Raji (cell line): Measurements from ENCODE around the gene PPP1R12A.

ENCODE experiments used
- POLR2A ChIP-seq: IDR thresholded peaks from 2 replicates; pipeline ENCODE4 v1.6.1; 2011; ENCODE audit warnings: low read depth, low read length, control low read depth; ENCODE audit not compliant: insufficient read depth

The PPP1R12A gene

GRCh38 chr12:79944565-79944964 is 9.7 kb upstream of the PPP1R12A start:
- TF ChIP-seq POLR2A: no peak

DNA sequence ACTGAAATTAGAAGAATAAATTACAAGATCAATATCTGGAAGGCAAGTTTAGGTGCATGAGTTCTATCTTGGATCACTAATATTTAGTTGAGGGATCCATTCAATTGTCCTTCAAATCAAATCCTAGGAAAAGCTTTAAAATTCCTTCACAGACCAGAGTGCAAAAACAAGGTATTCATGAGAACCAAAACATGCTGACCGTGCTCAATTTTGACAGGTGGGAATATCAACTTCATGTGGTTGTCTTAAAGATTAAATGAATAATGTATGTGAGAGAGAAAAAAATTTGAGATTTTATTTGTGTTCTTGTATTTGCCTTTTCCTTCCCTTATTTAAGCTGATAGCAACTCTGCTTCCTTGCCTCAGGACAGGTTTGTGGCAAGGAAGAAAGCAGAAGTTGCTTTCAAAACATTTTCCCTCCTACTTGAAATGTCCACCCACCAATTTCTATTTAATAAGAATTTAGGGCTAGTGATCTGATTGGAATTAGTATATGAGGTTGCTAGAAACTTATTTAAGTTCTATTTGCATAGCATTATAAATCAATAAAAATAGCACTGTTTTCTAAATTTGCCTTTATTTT is 4.9 kb upstream of the PPP1R12A start:
- no peak for TF ChIP-seq POLR2A

GRCh38 chr12:79938843-79939242 is 3.9 kb upstream of the PPP1R12A start:
- TF ChIP-seq POLR2A: no peak

GRCh38 chr12:79936670-79937069 is 1.8 kb upstream of the PPP1R12A start:
- no peak for TF ChIP-seq POLR2A

GRCh38 chr12:79935624-79936345 is 888 bp upstream of the PPP1R12A start:
- no peak for TF ChIP-seq POLR2A

DNA sequence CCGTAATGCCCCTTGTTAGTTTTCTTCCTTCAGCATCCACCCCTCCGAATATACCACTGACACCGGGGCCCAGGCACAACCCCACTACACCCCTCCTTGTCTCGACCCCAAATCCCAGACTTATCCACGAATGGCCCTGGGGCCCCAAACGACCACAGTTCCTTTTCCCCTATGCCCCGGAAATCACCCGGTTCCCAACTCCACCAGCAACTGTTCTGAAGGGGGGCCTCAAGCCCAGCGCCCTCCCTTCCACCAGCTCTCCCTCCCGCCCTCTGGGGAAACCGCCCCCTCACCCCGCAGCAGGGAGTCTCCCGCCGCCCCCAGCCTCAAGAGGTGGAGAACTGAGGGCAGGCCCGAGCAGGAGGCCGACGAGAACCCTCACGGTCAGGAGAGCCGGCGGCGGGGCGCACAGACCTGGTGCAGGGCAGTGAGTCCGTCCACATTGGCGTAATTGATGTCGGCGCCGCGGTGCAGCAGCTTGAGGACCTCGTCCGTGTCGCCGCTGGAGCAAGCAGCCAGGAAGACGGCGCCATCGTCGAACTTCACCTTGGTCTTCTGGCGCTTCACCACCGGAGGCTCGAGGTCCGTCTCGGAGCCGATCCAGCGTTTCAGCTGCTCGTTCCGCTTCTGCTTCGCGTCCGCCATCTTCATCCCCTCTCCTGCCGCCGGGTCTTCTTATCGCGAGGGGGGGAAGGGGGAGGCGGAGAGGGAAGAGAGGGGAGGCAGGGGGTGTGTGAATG is 446 bp downstream of the PPP1R12A start:
- TF ChIP-seq POLR2A: no peak

DNA sequence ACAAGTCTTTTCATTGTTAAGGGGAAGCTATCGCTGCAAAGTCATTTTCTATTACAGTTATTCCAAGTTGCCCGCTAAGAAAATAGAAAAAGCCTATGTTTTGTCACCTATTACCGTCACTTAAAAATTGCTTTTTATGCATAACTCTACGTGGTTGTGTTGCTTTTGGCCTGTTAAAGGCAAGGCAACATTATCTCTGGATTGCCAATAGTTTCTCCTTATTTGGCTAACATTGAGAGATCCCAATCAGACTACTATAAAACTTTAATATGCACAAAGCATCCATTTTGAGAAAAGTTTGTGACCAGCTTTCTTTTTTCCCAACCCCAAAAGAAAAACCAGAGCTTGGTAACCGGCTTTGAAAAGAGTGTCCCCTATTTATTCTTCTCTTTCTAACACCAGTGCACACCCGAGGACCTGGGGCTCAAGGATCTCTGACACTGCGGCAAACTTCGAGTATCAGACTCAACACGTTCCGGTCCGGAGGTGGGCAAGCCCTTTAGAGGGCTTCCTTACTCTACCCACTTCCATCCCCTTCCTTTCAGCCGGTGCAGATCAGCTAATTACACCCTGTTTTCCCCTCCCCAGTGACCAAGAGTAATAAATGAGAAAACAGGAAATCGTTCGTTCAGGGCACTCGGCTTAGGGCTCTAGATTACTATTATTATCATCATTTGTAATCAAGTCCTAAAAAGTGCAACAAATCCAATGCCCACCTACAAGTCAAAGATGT is 1.2 kb downstream of the PPP1R12A start:
- no peak; the same call in 1 of the 2 replicates for TF ChIP-seq POLR2A

- no peak for TF ChIP-seq POLR2A
Measured at GRCh38 chr12:79933043-79933442, 1.9 kb downstream of the PPP1R12A start.

DNA sequence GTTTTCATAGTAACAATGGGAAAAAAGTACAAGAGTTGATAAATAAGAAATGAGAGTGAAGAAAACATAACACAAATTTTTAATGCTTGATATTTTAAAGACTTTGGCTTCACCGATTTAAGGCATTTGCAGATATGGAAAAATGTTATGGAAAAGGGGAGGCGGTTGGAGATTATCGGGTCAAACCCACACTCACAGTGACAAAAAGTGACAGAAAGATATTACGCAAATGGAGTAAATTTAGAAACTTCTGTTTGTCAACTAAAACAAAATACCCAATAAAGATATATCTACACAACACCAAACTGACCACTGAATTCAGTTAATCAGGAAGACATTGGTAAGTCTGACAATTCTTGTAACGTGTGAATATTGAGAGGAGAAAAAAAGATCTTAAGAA is 2.5 kb downstream of the PPP1R12A start:
- no peak for TF ChIP-seq POLR2A

GRCh38 chr12:79929065-79929464 is 5.8 kb downstream of the PPP1R12A start:
- no peak for TF ChIP-seq POLR2A

DNA sequence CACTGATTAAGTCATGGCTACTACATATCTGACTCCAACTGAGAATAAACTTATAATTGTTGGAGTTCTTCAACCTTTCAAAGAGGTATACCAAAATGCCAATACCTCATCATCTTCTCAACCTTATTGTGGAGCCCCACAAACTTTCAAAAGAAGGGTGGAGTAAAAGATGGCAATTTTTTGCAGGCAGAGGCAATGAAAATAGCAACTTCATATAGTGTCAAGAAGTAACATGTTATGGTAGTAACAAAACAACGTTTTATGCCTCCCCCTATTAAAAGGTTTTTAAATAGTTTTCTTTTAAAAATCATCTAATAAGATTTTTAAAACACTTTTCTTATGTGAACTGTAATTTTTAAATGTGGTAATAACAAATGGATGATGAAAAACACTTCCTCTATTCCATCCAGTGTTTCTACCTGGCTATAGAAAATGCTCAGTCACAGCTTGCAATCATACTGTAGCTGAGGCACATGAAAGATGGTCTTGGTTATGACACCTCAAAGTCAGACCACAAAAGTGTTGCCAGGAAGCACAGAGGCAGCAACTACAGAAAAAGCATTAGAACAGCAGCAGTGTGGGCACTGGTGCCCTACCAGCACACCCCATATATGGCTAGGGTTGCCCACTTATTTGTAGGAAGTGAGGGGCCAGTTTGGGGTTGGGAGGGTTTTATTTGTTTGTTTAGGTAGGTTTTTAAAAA is 7.0 kb downstream of the PPP1R12A start:
- no peak for TF ChIP-seq POLR2A

DNA sequence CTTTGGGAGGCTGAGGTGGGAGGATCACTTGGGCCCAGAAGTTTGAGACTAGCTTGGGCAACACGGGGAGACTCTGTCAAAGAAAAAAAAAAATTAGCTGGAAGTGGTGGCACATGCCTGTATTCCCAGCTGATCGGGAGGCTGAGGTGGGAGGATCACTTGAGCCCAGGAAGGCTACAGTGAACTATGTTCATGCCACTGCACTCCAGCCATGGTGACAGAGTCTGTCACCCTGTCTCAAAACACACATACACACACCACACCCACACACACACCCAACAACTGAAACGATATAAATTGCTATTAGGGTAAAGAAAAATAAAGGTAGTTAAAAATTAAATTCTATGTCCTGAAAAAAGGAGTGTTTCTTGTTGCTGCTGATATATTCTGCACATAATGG is 7.9 kb downstream of the PPP1R12A start:
- TF ChIP-seq POLR2A: no peak

DNA sequence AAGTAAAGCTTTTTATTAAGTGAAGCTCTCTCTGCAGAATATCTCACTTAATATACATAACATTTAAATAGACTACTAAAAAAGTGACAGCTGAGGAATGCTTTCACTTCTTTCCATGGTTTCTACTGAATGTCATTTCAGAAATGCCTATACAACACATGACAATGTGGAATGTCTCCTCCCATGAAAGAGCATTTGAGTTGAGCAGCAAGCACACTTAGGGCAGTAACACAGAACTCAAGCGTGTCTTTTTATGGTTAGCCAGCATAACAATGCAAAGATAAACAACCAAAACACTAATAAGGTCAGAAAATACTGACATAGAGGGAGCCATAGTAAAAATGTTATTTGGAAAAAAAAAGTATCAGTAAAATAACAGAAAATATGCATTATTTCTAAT is 9.4 kb downstream of the PPP1R12A start:
- no peak for TF ChIP-seq POLR2A

- no peak for TF ChIP-seq POLR2A
Measured at GRCh38 chr12:79921786-79922185, 13.1 kb downstream of the PPP1R12A start.
